A549 (cell line): Measurements from ENCODE around the gene ZBTB46. TPM values are rescaled to one million over a fixed set of nuclear protein-coding genes. Genes with fewer than 3 reads are reported as not detected.

Experiments
- ATAC-seq, 2 experiments: fragments of 200-7000 bp in 1 of 2; fragments of >200 bp in 1 of 2; cut with Nextera tagmentation in 1 of 2; cut with Tn5 transposase in 1 of 2; 3 replicates each; pipeline versions ENCODE4 v1.8.0 to v1.9.1; 2018 to 2020; ENCODE audit warnings: mild to moderate bottlenecking in 1 of 2, moderate library complexity in 1 of 2
- CTCF ChIA-PET: fragments of 300-600 bp; sonication (Branson Sonifier 250); formaldehyde crosslinking; extraction: SDS; loops from one replicate; lab custom pipeline; 2021; ENCODE audit warnings: antibody characterized with exemption, inconsistent platforms; lab: Yijun Ruan, JAX
- POLR2A ChIA-PET: fragments of 350-600 bp; formaldehyde crosslinking; extraction: SDS; loops from one replicate; lab custom pipeline; 2021; ENCODE audit warnings: antibody characterized with exemption, inconsistent platforms; lab: Yijun Ruan, JAX
- DNase-seq, 2 experiments: peaks; one replicate each; pipeline versions ENCODE4 v3.0.0 to v3.0.0-alpha.2; 2011 to 2016; ENCODE audit warnings: low read depth in 1 of 2, low spot score in 1 of 2
- FAIRE-seq: peaks from 2 replicates; lab custom pipeline; 2011; peaks lifted over from hg19 to GRCh38; lab: Jason Lieb, UNC
- H3K27ac ChIP-seq, 2 experiments: fragments of >200 bp; sonication (Bioruptor Twin); formaldehyde crosslinking; 3 replicates each; pipeline ENCODE4 v1.5.1; 2016 to 2017
- H3K4me1 ChIP-seq: fragments of >200 bp; sonication (Bioruptor Twin); formaldehyde crosslinking; 3 replicates; pipeline ENCODE4 v1.6.1; 2016
- H3K4me2 ChIP-seq: fragments of >200 bp; sonication (Bioruptor Twin); formaldehyde crosslinking; 3 replicates; pipeline ENCODE4 v1.6.1; 2016
- H3K4me3 ChIP-seq: fragments of >200 bp; sonication (Bioruptor Twin); formaldehyde crosslinking; 3 replicates; pipeline ENCODE4 v1.5.1; 2016
- H3K9me3 ChIP-seq: fragments of >200 bp; sonication (Bioruptor Twin); formaldehyde crosslinking; 3 replicates; pipeline ENCODE4 v1.6.1; 2016
- BCL3 ChIP-seq: fragments of >200 bp; sonication (Bioruptor Twin); formaldehyde crosslinking; IDR thresholded peaks from 3 replicates; pipeline ENCODE4 v1.6.1; 2016
- CBX8 ChIP-seq: fragments of 200-600 bp; sonication (generic); IDR thresholded peaks from 2 replicates; pipeline ENCODE4 v1.6.1; 2016
- CEBPB ChIP-seq, 2 experiments: fragments of >200 bp in 1 of 2; sonication (Bioruptor Twin) in 1 of 2; formaldehyde crosslinking in 1 of 2; IDR thresholded peaks; 2 replicates each; pipeline ENCODE4 v1.6.1; 2012 to 2016
- CHD2 ChIP-seq: fragments of 150-350 bp; IDR thresholded peaks from 2 replicates; pipeline ENCODE4 v1.6.1; 2014; ENCODE audit warnings: low read length; ENCODE audit not compliant: partially characterized antibody
- EHF ChIP-seq: fragments of 250-450 bp; sonication (Bioruptor Pico); IDR thresholded peaks from 2 replicates; pipeline ENCODE4 v1.5.0; 2020; ENCODE audit warnings: mild to moderate bottlenecking
- EP300 ChIP-seq, 2 experiments: fragments of >200 bp; sonication (Bioruptor Twin); formaldehyde crosslinking; IDR thresholded peaks; 2 replicates in 1 of 2; 3 replicates in 1 of 2; pipeline ENCODE4 v1.6.1; 2016 to 2017
- ESRRA ChIP-seq: fragments of 150-350 bp; IDR thresholded peaks from 2 replicates; pipeline ENCODE4 v1.6.1; 2014; ENCODE audit warnings: mild to moderate bottlenecking, low read length, borderline replicate concordance
- FOSB ChIP-seq: fragments of 250-450 bp; sonication (Bioruptor Pico); IDR thresholded peaks from 2 replicates; pipeline ENCODE4 v1.5.0; 2020; ENCODE audit warnings: mild to moderate bottlenecking, moderate library complexity
- GATA3 ChIP-seq: IDR thresholded peaks from 2 replicates; pipeline ENCODE4 v1.6.1; 2012; ENCODE audit warnings: borderline replicate concordance
- HES2 ChIP-seq: fragments of >200 bp; sonication (Bioruptor Twin); formaldehyde crosslinking; IDR thresholded peaks from 2 replicates; pipeline ENCODE4 v1.6.1; 2016
- HEYL ChIP-seq: fragments of 250-450 bp; sonication (Bioruptor Pico); IDR thresholded peaks from 2 replicates; pipeline ENCODE4 v1.8.0; 2021; ENCODE audit warnings: mild to moderate bottlenecking, moderate library complexity
- HOXA7 ChIP-seq: fragments of 250-450 bp; sonication (Bioruptor Pico); IDR thresholded peaks from 2 replicates; pipeline ENCODE4 v1.5.0; 2020; ENCODE audit warnings: mild to moderate bottlenecking, moderate library complexity
- JUN ChIP-seq, 2 experiments: fragments of >200 bp; sonication (Bioruptor Twin); formaldehyde crosslinking; IDR thresholded peaks; 2 replicates in 1 of 2; 3 replicates in 1 of 2; pipeline ENCODE4 v1.6.1; 2016 to 2017
- KDM1A ChIP-seq: fragments of 200-600 bp; sonication (generic); IDR thresholded peaks from 2 replicates; pipeline ENCODE4 v1.6.1; 2016; ENCODE audit warnings: low read depth, mild to moderate bottlenecking
- KDM5A ChIP-seq: fragments of 200-600 bp; sonication (generic); IDR thresholded peaks from 2 replicates; pipeline ENCODE4 v1.6.1; 2016; ENCODE audit warnings: antibody characterized with exemption, mild to moderate bottlenecking
- MAZ ChIP-seq: fragments of 150-350 bp; IDR thresholded peaks from 2 replicates; pipeline ENCODE4 v1.6.1; 2014; ENCODE audit warnings: antibody characterized with exemption, low read depth, low read length, borderline replicate concordance
- MYC ChIP-seq: IDR thresholded peaks from 2 replicates; pipeline ENCODE4 v1.6.1; 2012; ENCODE audit warnings: mild to moderate bottlenecking, inconsistent platforms, low read length, improper control_type of control experiment, borderline replicate concordance
- NFE2L2 ChIP-seq: fragments of 150-350 bp; conservative IDR thresholded peaks from 2 replicates; pipeline ENCODE4 v1.6.1; 2014; ENCODE audit warnings: low read length
- NR3C1 ChIP-seq: fragments of >200 bp; sonication (Bioruptor Twin); formaldehyde crosslinking; IDR thresholded peaks from 3 replicates; pipeline ENCODE4 v1.6.1; 2017
- PHF8 ChIP-seq: fragments of 200-600 bp; sonication (generic); IDR thresholded peaks from 2 replicates; pipeline ENCODE4 v1.6.1; 2016; ENCODE audit warnings: low read depth, mild to moderate bottlenecking, antibody characterized with exemption, moderate library complexity, borderline replicate concordance
- POLR2A ChIP-seq: IDR thresholded peaks from 2 replicates; pipeline ENCODE4 v1.6.1; 2012; ENCODE audit warnings: mild to moderate bottlenecking, low read length
- RCOR1 ChIP-seq: fragments of 150-350 bp; IDR thresholded peaks from 2 replicates; pipeline ENCODE4 v1.6.1; 2014; ENCODE audit warnings: antibody characterized with exemption, low read length, low read depth
- RNF2 ChIP-seq: fragments of 200-600 bp; sonication (generic); IDR thresholded peaks from 2 replicates; pipeline ENCODE4 v1.6.1; 2016; ENCODE audit warnings: low read depth, mild to moderate bottlenecking, antibody characterized with exemption, moderate library complexity, borderline replicate concordance
- SMC3 ChIP-seq: fragments of >200 bp; sonication (Bioruptor Twin); formaldehyde crosslinking; IDR thresholded peaks from 3 replicates; pipeline ENCODE4 v1.6.1; 2018; ENCODE audit warnings: inconsistent platforms
- SREBF2 ChIP-seq: fragments of 450-650 bp; IDR thresholded peaks from 2 replicates; pipeline ENCODE4 v1.6.1; 2014; ENCODE audit warnings: mild to moderate bottlenecking, moderate library complexity
- TFCP2L1 ChIP-seq: fragments of 250-450 bp; sonication (Bioruptor Pico); IDR thresholded peaks from 2 replicates; pipeline ENCODE4 v1.5.0; 2021; ENCODE audit warnings: mild to moderate bottlenecking
- TP53 ChIP-seq: fragments of 250-450 bp; sonication (Bioruptor Pico); IDR thresholded peaks from 2 replicates; pipeline ENCODE4 v1.5.0; 2021; ENCODE audit warnings: mild to moderate bottlenecking, moderate library complexity
- ZC3H11A ChIP-seq: fragments of 450-650 bp; IDR thresholded peaks from 2 replicates; pipeline ENCODE4 v1.6.1; 2014; ENCODE audit warnings: antibody characterized with exemption, mild to moderate bottlenecking
- ZNF302 ChIP-seq: fragments of 250-450 bp; sonication (Bioruptor Pico); IDR thresholded peaks from 2 replicates; pipeline ENCODE4 v1.9.0; 2021; ENCODE audit warnings: inconsistent platforms, mild to moderate bottlenecking, moderate library complexity
- WGBS: methylation state at CpG from one replicate; pipeline ENCODE4 v1.1.6; 2017; ENCODE audit errors: missing lambda C conversion rate; 5-methylcytosine and 5-hydroxymethylcytosine counted together
- polyA plus RNA-seq, 4 experiments: library from polyadenylated mRNA; depleted of rRNA in 3 of 4; stranded (reverse); fragments of >200 nt; fragmentation: RNase III in 1 of 4; extraction: RNeasy Plus Mini Kit Qiagen cat#74134 plus additional on column Dnase treatment in 1 of 4; gene quantifications; 2 replicates in 3 of 4; 3 replicates in 1 of 4; pipeline ENCODE4 v1.2.3, GENCODE V29; 2011 to 2017
- TF ChIP-seq, protein P1 (sequence below): fragments of 450-650 bp; IDR thresholded peaks from 2 replicates; pipeline ENCODE4 v1.6.1; 2014; ENCODE audit warnings: antibody characterized with exemption

The ZBTB46 gene
- polyA plus RNA-seq, 2 of the 4 experiments (the other 2 are of a cell fraction), result 0.17 to 0.43 TPM

- CTCF ChIA-PET, result interaction anchor here (1.4 kb wide), 1 partner anchor 145 kb away, joined by 3 read pairs; no protein-coding TSS in a partner anchor
- Histone ChIP-seq H3K4me1 (peaks cover 14% of the 10 kb centered on the region), H3K27ac (no peak overlapping the region), H3K4me3 (no peak overlapping the region; the same call in 2 of the 3 replicates), H3K4me2 (no peak overlapping the region), H3K9me3 (no peaks in the 10 kb centered on the region)
- no peak for FAIRE-seq
- ATAC-seq, result no peak
- POLR2A ChIA-PET, result interaction anchor here (0.5 kb wide), 1 partner anchor 51 kb away, joined by 4 read pairs; no protein-coding TSS in a partner anchor
- TF ChIP-seq PHF8 (no peak), EHF (CRISPR knock-in tag) (no peak), HEYL (CRISPR knock-in tag) (no peak), BCL3 (no peak), MAZ (no peak)
- DNase-seq, result no peak
- 90% methylated on average over 10 of the region's 10 CpGs for WGBS
Observed at GRCh38 chr20:63829603-63829944, 1.5 kb downstream of the ZBTB46 start.

GRCh38 chr20:63828951-63829350, 2.1 kb downstream of the ZBTB46 start:
- H3K4me2 ChIP-seq, result no peak overlapping the region
- ATAC-seq, result peak in 1 of 2 experiments; percentile 14; a peak in 2 of 6 replicates
- WGBS, result 74% methylated on average over 10 of the region's 10 CpGs
- TF ChIP-seq RNF2, result no peak
- POLR2A ChIA-PET, result interaction anchor here (0.5 kb wide), 1 partner anchor 52 kb away, joined by 4 read pairs; no protein-coding TSS in a partner anchor
- CTCF ChIA-PET, result no interaction called here
- peaks cover 10% of the 10 kb centered on the region; the same call in 1 of the 3 replicates for H3K4me1 ChIP-seq
- no peak overlapping the region for H3K4me3 ChIP-seq
- no peak for DNase-seq
- no peaks in the 10 kb centered on the region for H3K9me3 ChIP-seq
- H3K27ac ChIP-seq, result no peak overlapping the region
- no peak for FAIRE-seq

DNA sequence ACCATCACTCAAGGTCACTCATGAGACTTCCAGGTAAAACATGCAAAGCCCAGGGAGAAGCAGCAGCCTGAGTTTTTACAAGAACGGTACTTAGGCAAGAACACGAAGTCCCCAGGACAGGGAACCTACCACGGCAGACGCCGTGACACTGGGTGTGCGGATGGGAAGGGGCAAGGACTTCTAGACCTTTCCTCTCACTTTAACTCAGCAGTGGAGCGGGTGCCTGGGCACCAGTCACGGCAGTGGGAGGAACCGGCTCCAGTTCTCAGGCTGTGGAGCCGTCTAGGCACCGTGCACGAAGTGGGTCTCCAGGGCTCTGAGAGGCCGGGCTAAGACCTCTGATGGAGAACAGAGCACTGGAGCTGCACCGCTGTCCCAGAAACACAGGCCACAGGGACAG, 2.5 kb downstream of the ZBTB46 start:
- H3K4me1 ChIP-seq, result 0 out of 3 replicates have a peak, but pooled peaks cover 10% of the 10 kb centered on the region
- H3K4me3 ChIP-seq, result no peak overlapping the region
- no peak for ATAC-seq
- FAIRE-seq, result no peak
- no peak overlapping the region for H3K4me2 ChIP-seq
- 84% methylated on average over 13 of the region's 14 CpGs for WGBS
- no peak for DNase-seq
- ChIA-PET CTCF (no interaction called here), POLR2A (no interaction called here)
- TF ChIP-seq GATA3 (no peak), SREBF2 (no peak), ZNF302 (no peak), HES2 (no peak), EP300 (IDR thresholded peaks at IDR 0.05) (no peak), TP53 (CRISPR knock-in tag) (no peak), MAZ (no peak), FOSB (CRISPR knock-in tag) (no peak), HOXA7 (CRISPR knock-in tag) (no peak), CEBPB (IDR thresholded peaks at IDR 0.05) (no peak), EHF (CRISPR knock-in tag) (no peak), CHD2 (no peak), ZC3H11A (no peak), TFCP2L1 (CRISPR knock-in tag) (no peak), KDM1A (no peak)
- H3K9me3 ChIP-seq, result no peaks in the 10 kb centered on the region
- no peak overlapping the region for H3K27ac ChIP-seq

GRCh38 chr20:63828124-63828523, 2.9 kb downstream of the ZBTB46 start:
- Histone ChIP-seq H3K4me3 (no peak overlapping the region), H3K27ac (no peak overlapping the region), H3K9me3 (no peaks in the 10 kb centered on the region), H3K4me1 (0 out of 3 replicates have a peak, but pooled peaks cover 10% of the 10 kb centered on the region), H3K4me2 (no peak overlapping the region)
- TF ChIP-seq RCOR1 (no peak), FOSB (CRISPR knock-in tag) (no peak), BCL3 (no peak), JUN (IDR thresholded peaks at IDR 0.05) (no peak), ESRRA (no peak), EP300 (IDR thresholded peaks at IDR 0.05) (no peak), SMC3 (no peak), MYC (no peak), HES2 (no peak), SREBF2 (no peak), CEBPB (IDR thresholded peaks at IDR 0.05) (no peak), POLR2A (no peak), KDM5A (no peak), MAZ (no peak), NFE2L2 (no peak), NR3C1 (no peak), CBX8 (no peak)
- TF ChIP-seq, protein P1, sequence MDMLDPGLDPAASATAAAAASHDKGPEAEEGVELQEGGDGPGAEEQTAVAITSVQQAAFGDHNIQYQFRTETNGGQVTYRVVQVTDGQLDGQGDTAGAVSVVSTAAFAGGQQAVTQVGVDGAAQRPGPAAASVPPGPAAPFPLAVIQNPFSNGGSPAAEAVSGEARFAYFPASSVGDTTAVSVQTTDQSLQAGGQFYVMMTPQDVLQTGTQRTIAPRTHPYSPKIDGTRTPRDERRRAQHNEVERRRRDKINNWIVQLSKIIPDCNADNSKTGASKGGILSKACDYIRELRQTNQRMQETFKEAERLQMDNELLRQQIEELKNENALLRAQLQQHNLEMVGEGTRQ, result no peak
- no peak for ATAC-seq
- no peak for DNase-seq
- WGBS, result 98% methylated on average over 8 of the region's 8 CpGs
- ChIA-PET POLR2A (no interaction called here), CTCF (no interaction called here)
- FAIRE-seq, result no peak
